Suprapubic skin (tissue), 4 donors: Measurements from ENCODE around the gene RPL36AL.

Experiments
- CTCF ChIP-seq, 2 donors: fragments of 200-600 bp in 1 of 2; fragments of 450-650 bp in 1 of 2; sonication (generic) in 1 of 2; IDR thresholded peaks; one replicate each; pipeline ENCODE4 v1.5.1; 2016 to 2019; ENCODE audit warnings: antibody characterized with exemption in 2 of 2, mild to moderate bottlenecking in 1 of 2, moderate library complexity in 1 of 2
- EP300 ChIP-seq: sonication (generic); formaldehyde crosslinking; IDR thresholded peaks from one replicate; pipeline ENCODE4 v1.6.1; 2017; ENCODE audit warnings: antibody characterized with exemption
- POLR2A ChIP-seq, 2 donors: fragments of 450-650 bp; IDR thresholded peaks; one replicate each; pipeline ENCODE4 v1.6.1; 2017; ENCODE audit warnings: antibody characterized with exemption in 2 of 2, mild to moderate bottlenecking in 2 of 2, moderate library complexity in 2 of 2
- POLR2AphosphoS5 ChIP-seq, 3 donors: sonication (generic); formaldehyde crosslinking; IDR thresholded peaks; one replicate each; pipeline ENCODE4 v1.6.1; 2017; ENCODE audit warnings: antibody characterized with exemption in 3 of 3

GRCh38 chr14:49586673-49587460, 33.6 kb downstream of the RPL36AL start:
- TF ChIP-seq POLR2A (IDR thresholded peaks at IDR 0.05), result no peak
- no peak for TF ChIP-seq EP300
- TF ChIP-seq CTCF (IDR thresholded peaks at IDR 0.05), result peak; percentile 66 to 78
- TF ChIP-seq POLR2AphosphoS5 (IDR thresholded peaks at IDR 0.05), result no peak
